IMR-90 (cell line): ENCODE data around the gene KLHL29. TPM values are rescaled to one million over a fixed set of nuclear protein-coding genes. Genes with fewer than 3 reads are reported as not detected.

Experiments used
- ATAC-seq: fragments of 200-7000 bp; cut with Tn5 transposase; 2 replicates; pipeline ENCODE4 v1.9.1; 2020; ENCODE audit warnings: low read depth, mild to moderate bottlenecking, moderate library complexity
- BruUV-seq: library from RNA; stranded (reverse); fragments of 400-500 nt; replicated peaks from 2 replicates; lab custom pipeline; 2021; lab: Mats Ljungman, UMichigan
- CTCF ChIA-PET: fragments of 300-600 bp; formaldehyde crosslinking; extraction: SDS; loops from one replicate; lab custom pipeline; 2021; ENCODE audit warnings: antibody characterized with exemption; lab: Yijun Ruan, JAX
- POLR2A ChIA-PET: fragments of 300-600 bp; sonication (Branson Sonifier 250); formaldehyde crosslinking; loops from one replicate; lab custom pipeline; 2022; ENCODE audit warnings: antibody characterized with exemption; ENCODE audit not compliant: unreplicated experiment; lab: Charles Lee
- DNase-seq: peaks from one replicate; pipeline ENCODE4 v3.0.0; 2013
- H2AFZ ChIP-seq: replicated peaks from 2 replicates; pipeline ENCODE3; 2013; ENCODE audit warnings: low read length, mild to moderate bottlenecking; ENCODE audit not compliant: poor library complexity
- H2AK5ac ChIP-seq: 2 replicates; pipeline ENCODE4 v1.6.1; 2013; ENCODE audit warnings: low read depth, low read length, inconsistent platforms
- H2AK9ac ChIP-seq: replicated peaks from 2 replicates; pipeline ENCODE3; 2013; ENCODE audit warnings: mild to moderate bottlenecking, low read depth, low read length, moderate library complexity; ENCODE audit not compliant: poor library complexity
- H2BK120ac ChIP-seq: 2 replicates; pipeline ENCODE4 v1.6.1; 2013; ENCODE audit warnings: low read depth, low read length, inconsistent platforms
- H2BK15ac ChIP-seq: 3 replicates; pipeline ENCODE4 v1.6.1; 2013; ENCODE audit warnings: low read depth, low read length, inconsistent platforms
- H2BK20ac ChIP-seq: 2 replicates; pipeline ENCODE4 v1.6.1; 2013; ENCODE audit warnings: low read depth, mild to moderate bottlenecking, inconsistent platforms, low read length, moderate library complexity
- H2BK5ac ChIP-seq: 2 replicates; pipeline ENCODE4 v1.6.1; 2013; ENCODE audit warnings: mild to moderate bottlenecking, low read depth, low read length, inconsistent platforms; ENCODE audit not compliant: poor library complexity, severe bottlenecking
- H3K14ac ChIP-seq: replicated peaks from 2 replicates; pipeline ENCODE4 v1.6.1; 2013; ENCODE audit warnings: low read depth, low read length, inconsistent platforms
- H3K18ac ChIP-seq: 2 replicates; pipeline ENCODE4 v1.6.1; 2013; ENCODE audit warnings: low read depth, low read length, control low read depth
- H3K23ac ChIP-seq: 2 replicates; pipeline ENCODE4 v1.6.1; 2013; ENCODE audit warnings: low read depth, low read length, inconsistent platforms
- H3K27ac ChIP-seq: 2 replicates; pipeline ENCODE4 v1.5.1; 2013; ENCODE audit warnings: mild to moderate bottlenecking, control low read depth, low read length; ENCODE audit not compliant: insufficient read depth
- H3K27me3 ChIP-seq: 2 replicates; pipeline ENCODE4 v1.6.1; 2013; ENCODE audit warnings: low read length; ENCODE audit not compliant: control insufficient read depth, insufficient read depth
- H3K36me3 ChIP-seq: 2 replicates; pipeline ENCODE4 v1.6.1; 2013; ENCODE audit warnings: low read length, mixed read lengths; ENCODE audit not compliant: control insufficient read depth, insufficient read depth
- H3K4ac ChIP-seq: 2 replicates; pipeline ENCODE4 v1.6.1; 2013; ENCODE audit warnings: low read depth, low read length, inconsistent platforms
- H3K4me1 ChIP-seq: 2 replicates; pipeline ENCODE4 v1.6.1; 2013; ENCODE audit warnings: low read length, mixed read lengths; ENCODE audit not compliant: control insufficient read depth, insufficient read depth
- H3K4me2 ChIP-seq: 2 replicates; pipeline ENCODE4 v1.6.1; 2013; ENCODE audit warnings: low read depth, mild to moderate bottlenecking, control low read depth, low read length, moderate library complexity
- H3K4me3 ChIP-seq: 2 replicates; pipeline ENCODE4 v1.5.1; 2013; ENCODE audit warnings: low read depth, mild to moderate bottlenecking, control low read depth, low read length, moderate library complexity; ENCODE audit not compliant: insufficient read depth
- H3K56ac ChIP-seq: 2 replicates; pipeline ENCODE4 v1.6.1; 2013; ENCODE audit warnings: low read length, inconsistent platforms; ENCODE audit not compliant: insufficient read depth; ENCODE audit errors: extremely low read depth
- H3K79me1 ChIP-seq, 2 experiments: 2 replicates each; pipeline ENCODE4 v1.6.1; 2013; ENCODE audit warnings: low read length in 2 of 2, inconsistent platforms in 1 of 2, low read depth in 1 of 2
- H3K9ac ChIP-seq: 2 replicates; pipeline ENCODE4 v1.6.1; 2013; ENCODE audit warnings: low read depth, low read length, control low read depth
- H3K9me1 ChIP-seq: 2 replicates; pipeline ENCODE4 v1.6.1; 2013; ENCODE audit warnings: low read length, inconsistent platforms; ENCODE audit not compliant: insufficient read depth
- H3K9me3 ChIP-seq: 2 replicates; pipeline ENCODE4 v1.6.1; 2013; ENCODE audit warnings: low read length; ENCODE audit not compliant: control insufficient read depth, insufficient read depth
- H4K20me1 ChIP-seq: 2 replicates; pipeline ENCODE4 v1.6.1; 2013; ENCODE audit warnings: low read length, inconsistent platforms; ENCODE audit not compliant: insufficient read depth
- H4K5ac ChIP-seq: 2 replicates; pipeline ENCODE4 v1.6.1; 2013; ENCODE audit warnings: mild to moderate bottlenecking, low read depth, low read length, control low read depth
- H4K8ac ChIP-seq, 2 experiments: 2 replicates each; pipeline ENCODE4 v1.6.1; 2013; ENCODE audit warnings: low read depth in 2 of 2, low read length in 2 of 2, control low read depth in 1 of 2, inconsistent platforms in 1 of 2
- H4K91ac ChIP-seq: 2 replicates; pipeline ENCODE4 v1.6.1; 2013; ENCODE audit warnings: low read depth, low read length, inconsistent platforms; ENCODE audit not compliant: insufficient read depth
- BHLHE40 ChIP-seq: fragments of 150-350 bp; IDR thresholded peaks from 2 replicates; pipeline ENCODE4 v1.6.1; 2016; ENCODE audit warnings: mild to moderate bottlenecking, low read depth, low read length
- CEBPB ChIP-seq: IDR thresholded peaks from 2 replicates; pipeline ENCODE4 v1.6.1; 2012; ENCODE audit warnings: low read depth, low read length, improper control_type of control experiment
- CHD1 ChIP-seq: IDR thresholded peaks from 2 replicates; pipeline ENCODE4 v1.6.1; 2012; ENCODE audit warnings: low read depth, low read length, improper control_type of control experiment
- CTCF ChIP-seq: conservative IDR thresholded peaks from 2 replicates; pipeline ENCODE4 v1.5.1; 2012; ENCODE audit warnings: mild to moderate bottlenecking, low read depth, low read length, improper control_type of control experiment
- ELK1 ChIP-seq: fragments of 150-350 bp; IDR thresholded peaks from 2 replicates; pipeline ENCODE4 v1.6.1; 2016; ENCODE audit warnings: low read depth, mild to moderate bottlenecking, low read length, moderate library complexity, borderline replicate concordance
- FOS ChIP-seq: fragments of 150-350 bp; IDR thresholded peaks from 2 replicates; pipeline ENCODE4 v1.6.1; 2016; ENCODE audit warnings: low read depth, low read length
- MAFK ChIP-seq: IDR thresholded peaks from 2 replicates; pipeline ENCODE4 v1.6.1; 2012; ENCODE audit warnings: low read depth, low read length, improper control_type of control experiment
- MAZ ChIP-seq: IDR thresholded peaks from 2 replicates; pipeline ENCODE4 v1.6.1; 2012; ENCODE audit warnings: low read depth, mild to moderate bottlenecking, low read length, improper control_type of control experiment, moderate library complexity, borderline replicate concordance
- MXI1 ChIP-seq: IDR thresholded peaks from 2 replicates; pipeline ENCODE4 v1.6.1; 2012; ENCODE audit warnings: low read depth, mild to moderate bottlenecking, low read length, moderate library complexity, borderline replicate concordance
- NFE2L2 ChIP-seq: fragments of 150-350 bp; IDR thresholded peaks from 2 replicates; pipeline ENCODE4 v1.6.1; 2016; ENCODE audit warnings: low read depth, mild to moderate bottlenecking, low read length
- POLR2A ChIP-seq: IDR thresholded peaks from 2 replicates; pipeline ENCODE4 v1.6.1; 2012; ENCODE audit warnings: mild to moderate bottlenecking, low read depth, low read length
- RAD21 ChIP-seq: IDR thresholded peaks from 2 replicates; pipeline ENCODE4 v1.6.1; 2012; ENCODE audit warnings: low read length, improper control_type of control experiment
- RCOR1 ChIP-seq: IDR thresholded peaks from 2 replicates; pipeline ENCODE4 v1.6.1; 2012; ENCODE audit warnings: mild to moderate bottlenecking, low read length, improper control_type of control experiment; ENCODE audit not compliant: insufficient replicate concordance
- RFX5 ChIP-seq: IDR thresholded peaks from 2 replicates; pipeline ENCODE4 v1.8.0; 2012; ENCODE audit warnings: low read depth, mild to moderate bottlenecking, low read length, moderate library complexity
- SMC3 ChIP-seq: fragments of 150-350 bp; IDR thresholded peaks from 2 replicates; pipeline ENCODE4 v1.6.1; 2016; ENCODE audit warnings: low read depth, mild to moderate bottlenecking, antibody characterized with exemption, low read length, moderate library complexity
- USF2 ChIP-seq: fragments of 150-350 bp; IDR thresholded peaks from 2 replicates; pipeline ENCODE4 v1.6.1; 2017; ENCODE audit warnings: mild to moderate bottlenecking, antibody characterized with exemption, low read length, low read depth
- WGBS, 2 experiments: methylation state at CpG; one replicate each; pipeline versions ENCODE4 v1.1.5 to v1.1.7; 2013; ENCODE audit warnings: missing lambda C conversion rate in 2 of 2; ENCODE audit not compliant: insufficient read length in 1 of 2; ENCODE audit errors: extremely low coverage in 2 of 2; 5-methylcytosine and 5-hydroxymethylcytosine counted together
- dilution Hi-C: fragments of 300-500 bp; cut with HindIII; formaldehyde crosslinking; loops from one replicate; pipeline ENCODE4 v1.14.3; 2018; ENCODE audit warnings: low sequenced_read_pairs; ENCODE audit not compliant: unreplicated experiment
- in situ Hi-C: fragments of 300-500 bp; cut with MboI; formaldehyde crosslinking; loops from 3 replicates; pipeline ENCODE4 v1.14.3; 2019; ENCODE audit warnings: low sequenced_read_pairs, inconsistent platforms, mixed read lengths
- intact Hi-C: fragments of 100-400 bp; cut with micrococcal nuclease; formaldehyde crosslinking; loops from 2 replicates; pipeline ENCODE4 v1.10.0; 2022
- polyA plus RNA-seq, 3 experiments: library from polyadenylated mRNA; depleted of rRNA; stranded (reverse); fragments of >200 nt; gene quantifications; 2 replicates each; pipeline ENCODE4 v1.2.3, GENCODE V29; 2012; ENCODE audit warnings: low replicate concordance in 1 of 3
- total RNA-seq: library from RNA; depleted of rRNA; stranded (reverse); fragments of >200 nt; gene quantifications from 2 replicates; pipeline ENCODE4 v1.2.3, GENCODE V29; 2012

KLHL29 gene
- total and polyA plus RNA-seq, 2 of the 4 experiments (the other 2 are of a cell fraction): 2.0 to 8.0 TPM

GRCh38 chr2:23530206-23530908, 145.4 kb downstream of the KLHL29 start:
- H2AFZ ChIP-seq: no peak overlapping the region
- no peak overlapping the region for H2BK5ac ChIP-seq
- no peak overlapping the region for H4K91ac ChIP-seq
- H2BK120ac ChIP-seq: no peak overlapping the region
- CTCF ChIA-PET: no interaction called here
- H3K36me3 ChIP-seq: no peaks in the 10 kb centered on the region
- no peak for DNase-seq
- no peak for ATAC-seq
- H3K18ac ChIP-seq: no peak overlapping the region
- H3K9me1 ChIP-seq: no peaks in the 10 kb centered on the region
- H3K9ac ChIP-seq: no peak overlapping the region
- H2AK9ac ChIP-seq: no peak overlapping the region
- BruUV-seq: no TSS peak
- H3K27me3 ChIP-seq: no peaks in the 10 kb centered on the region
- no peak overlapping the region for H4K5ac ChIP-seq
- no peak overlapping the region for H3K4me2 ChIP-seq
- intact Hi-C loops: no loop called here
- no peaks in the 10 kb centered on the region for H3K9me3 ChIP-seq
- TF ChIP-seq SMC3 (no peak), USF2 (no peak), MXI1 (no peak), FOS (no peak), NFE2L2 (no peak), RAD21 (no peak), ELK1 (no peak), POLR2A (no peak), BHLHE40 (no peak), RCOR1 (no peak), CTCF (no peak), MAZ (no peak), CEBPB (no peak), MAFK (no peak), CHD1 (no peak), RFX5 (no peak)
- H3K14ac ChIP-seq: no peak overlapping the region
- no peaks in the 10 kb centered on the region; the same call in 1 of the 2 replicates for H4K20me1 ChIP-seq
- H3K56ac ChIP-seq: no peak overlapping the region
- no peak overlapping the region for H3K27ac ChIP-seq
- H2AK5ac ChIP-seq: no peak overlapping the region
- peaks cover 0 to 4% of the 10 kb centered on the region in 2 experiments; a peak in 1 of 4 replicates for H3K79me1 ChIP-seq
- no peak overlapping the region for H3K23ac ChIP-seq
- no peak overlapping the region for H2BK15ac ChIP-seq
- no peak overlapping the region for H4K8ac ChIP-seq
- in situ Hi-C loops: no loop called here
- peaks cover 7% of the 10 kb centered on the region; the same call in 1 of the 2 replicates for H3K4me1 ChIP-seq
- H3K4me3 ChIP-seq: no peak overlapping the region
- no peak overlapping the region for H2BK20ac ChIP-seq
- dilution Hi-C loops: no loop called here
- no CpG with 5 or more reads among the region's 12 CpGs for WGBS, 2 experiments
- H3K4ac ChIP-seq: no peak overlapping the region
- POLR2A ChIA-PET: no interaction called here
